Measurements from ENCODE around the gene IFT27. TPM values are rescaled to one million over a fixed set of nuclear protein-coding genes. Genes with fewer than 3 reads are reported as not detected.
A peak's percentile ranks its signal among the peaks of the same experiment; 100 is the strongest.

Gene IFT27
- total and polyA plus RNA-seq, 2 experiments from 2014 or later, result 28.5 to 63.5 TPM

- no peaks in the 10 kb centered on the region for H3K9me3 Mint-ChIP-seq
- Histone ChIP-seq H3K27me3 (ENCODE audit: insufficient read depth) (no peaks in the 10 kb centered on the region), H3K36me3 (ENCODE audit: insufficient read depth) (no peaks in the 10 kb centered on the region), H2AFZ (peak overlapping the region; percentile 14; the same call in 1 of the 2 replicates), H3K27ac (ENCODE audit: low read depth) (no peak overlapping the region), H4K20me1 (replicated peaks; ENCODE audit: insufficient read depth) (no peaks in the 10 kb centered on the region), H3K4me3 (no peak overlapping the region), H3K9me2 (ENCODE audit: insufficient read depth) (no peaks in the 10 kb centered on the region), H3K4me2 (no peak overlapping the region), H3F3A (replicated peaks; ENCODE audit: low read depth) (no peaks in the 10 kb centered on the region), H3K4me1 (ENCODE audit: insufficient read depth) (no peaks in the 10 kb centered on the region), H3K79me2 (replicated peaks; ENCODE audit: insufficient read depth) (no peaks in the 10 kb centered on the region)
- peaks cover 3% of the 10 kb centered on the region for H3K4me1 Mint-ChIP-seq
- DNase-seq (ENCODE audit: low spot score) (no peak), ATAC-seq (peak; percentile 70)
- TF ChIP-seq, protein P1, sequence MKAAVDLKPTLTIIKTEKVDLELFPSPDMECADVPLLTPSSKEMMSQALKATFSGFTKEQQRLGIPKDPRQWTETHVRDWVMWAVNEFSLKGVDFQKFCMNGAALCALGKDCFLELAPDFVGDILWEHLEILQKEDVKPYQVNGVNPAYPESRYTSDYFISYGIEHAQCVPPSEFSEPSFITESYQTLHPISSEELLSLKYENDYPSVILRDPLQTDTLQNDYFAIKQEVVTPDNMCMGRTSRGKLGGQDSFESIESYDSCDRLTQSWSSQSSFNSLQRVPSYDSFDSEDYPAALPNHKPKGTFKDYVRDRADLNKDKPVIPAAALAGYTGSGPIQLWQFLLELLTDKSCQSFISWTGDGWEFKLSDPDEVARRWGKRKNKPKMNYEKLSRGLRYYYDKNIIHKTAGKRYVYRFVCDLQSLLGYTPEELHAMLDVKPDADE (IDR thresholded peaks at IDR 0.05), result no peak
- H3K4me3 Mint-ChIP-seq, result no peak overlapping the region
- H3K27ac Mint-ChIP-seq, result no peak overlapping the region
- no peaks in the 10 kb centered on the region for H3K27me3 Mint-ChIP-seq (ENCODE audit: insufficient read depth, low read depth, poor library complexity)
- no peaks in the 10 kb centered on the region for H3K36me3 Mint-ChIP-seq (ENCODE audit: low read depth)
Observed at GRCh38 chr22:36725366-36726006, 50.4 kb downstream of the IFT27 start.

DNA sequence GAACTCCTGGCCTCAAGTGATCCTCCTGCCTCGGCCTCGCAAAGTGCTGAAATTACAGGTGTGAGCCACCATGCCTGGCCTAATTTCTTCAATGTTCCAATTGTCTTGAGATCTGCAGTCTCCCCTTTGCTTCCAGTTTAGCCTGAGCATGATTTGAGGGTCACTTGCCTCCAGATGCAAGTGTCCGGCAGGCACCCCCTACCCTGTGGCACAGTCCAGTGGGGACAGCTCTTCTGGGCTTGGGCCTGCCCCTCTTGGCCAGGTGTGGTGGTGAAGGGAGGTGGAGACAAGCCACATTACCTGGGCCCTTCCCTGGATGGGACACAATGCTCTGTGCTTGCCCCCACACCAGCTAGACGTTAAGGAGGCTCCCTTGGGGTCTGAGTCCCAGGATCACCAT, 51.1 kb downstream of the IFT27 start:
- H3K9me3 Mint-ChIP-seq, result no peaks in the 10 kb centered on the region
- no peak overlapping the region for H3K27ac Mint-ChIP-seq
- no peaks in the 10 kb centered on the region for H3K79me2 ChIP-seq (replicated peaks; ENCODE audit: insufficient read depth)
- no peak overlapping the region for H3K4me3 ChIP-seq
- H3K27me3 Mint-ChIP-seq (ENCODE audit: insufficient read depth, low read depth, poor library complexity), result no peaks in the 10 kb centered on the region
- H4K20me1 ChIP-seq (replicated peaks; ENCODE audit: insufficient read depth), result no peaks in the 10 kb centered on the region
- H3K4me1 ChIP-seq (ENCODE audit: insufficient read depth), result no peaks in the 10 kb centered on the region
- no peak overlapping the region for H3K4me3 Mint-ChIP-seq
- no peaks in the 10 kb centered on the region for H3K27me3 ChIP-seq (ENCODE audit: insufficient read depth)
- no peaks in the 10 kb centered on the region for H3K36me3 ChIP-seq (ENCODE audit: insufficient read depth)
- H3F3A ChIP-seq (replicated peaks; ENCODE audit: low read depth), result no peaks in the 10 kb centered on the region
- H3K4me1 Mint-ChIP-seq, result peaks cover 3% of the 10 kb centered on the region
- no peaks in the 10 kb centered on the region for H3K36me3 Mint-ChIP-seq (ENCODE audit: low read depth)
- H3K4me2 ChIP-seq, result no peak overlapping the region
- DNase-seq (ENCODE audit: low spot score), result no peak
- H2AFZ ChIP-seq, result no peak overlapping the region
- ATAC-seq, result no peak
- H3K27ac ChIP-seq (ENCODE audit: low read depth), result no peak overlapping the region
- no peaks in the 10 kb centered on the region for H3K9me2 ChIP-seq (ENCODE audit: insufficient read depth)
- no peak for TF ChIP-seq ZNF462 (CRISPR knock-in tag; IDR thresholded peaks at IDR 0.05)
- no peak for TF ChIP-seq POLR2AphosphoS5 (IDR thresholded peaks at IDR 0.05; ENCODE audit: low read depth)
- TF ChIP-seq STAT1 (IDR thresholded peaks at IDR 0.05; ENCODE audit: unreplicated experiment), result no peak
- no peak for TF ChIP-seq JUNB (IDR thresholded peaks at IDR 0.05; ENCODE audit: unreplicated experiment)
- no peak for TF ChIP-seq NANOG (IDR thresholded peaks at IDR 0.05; ENCODE audit: borderline replicate concordance)
- no peak for TF ChIP-seq ZNF331 (CRISPR knock-in tag; IDR thresholded peaks at IDR 0.05; ENCODE audit: low read depth)
- TF ChIP-seq, protein P2, sequence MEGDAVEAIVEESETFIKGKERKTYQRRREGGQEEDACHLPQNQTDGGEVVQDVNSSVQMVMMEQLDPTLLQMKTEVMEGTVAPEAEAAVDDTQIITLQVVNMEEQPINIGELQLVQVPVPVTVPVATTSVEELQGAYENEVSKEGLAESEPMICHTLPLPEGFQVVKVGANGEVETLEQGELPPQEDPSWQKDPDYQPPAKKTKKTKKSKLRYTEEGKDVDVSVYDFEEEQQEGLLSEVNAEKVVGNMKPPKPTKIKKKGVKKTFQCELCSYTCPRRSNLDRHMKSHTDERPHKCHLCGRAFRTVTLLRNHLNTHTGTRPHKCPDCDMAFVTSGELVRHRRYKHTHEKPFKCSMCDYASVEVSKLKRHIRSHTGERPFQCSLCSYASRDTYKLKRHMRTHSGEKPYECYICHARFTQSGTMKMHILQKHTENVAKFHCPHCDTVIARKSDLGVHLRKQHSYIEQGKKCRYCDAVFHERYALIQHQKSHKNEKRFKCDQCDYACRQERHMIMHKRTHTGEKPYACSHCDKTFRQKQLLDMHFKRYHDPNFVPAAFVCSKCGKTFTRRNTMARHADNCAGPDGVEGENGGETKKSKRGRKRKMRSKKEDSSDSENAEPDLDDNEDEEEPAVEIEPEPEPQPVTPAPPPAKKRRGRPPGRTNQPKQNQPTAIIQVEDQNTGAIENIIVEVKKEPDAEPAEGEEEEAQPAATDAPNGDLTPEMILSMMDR (conservative IDR thresholded peaks at IDR 0.05; ENCODE audit: low read depth in 2 of 2), result no peak
- TF ChIP-seq EZH2 (IDR thresholded peaks at IDR 0.05; ENCODE audit: low read depth, unreplicated experiment), result no peak
- TF ChIP-seq CREB1 (CRISPR knock-in tag; IDR thresholded peaks at IDR 0.05; ENCODE audit: low read depth), result no peak

Data from GM23338 (cell line).